HG03342 (cell line): Measurements from ENCODE around the gene ZDHHC23.

Experiments used
- ATAC-seq: cut with Tn5 transposase; IDR thresholded peaks from one replicate; pipeline ENCODE4 v1.9.1; 2021; ENCODE audit warnings: mild to moderate bottlenecking, moderate library complexity; ENCODE audit not compliant: unreplicated experiment

The ZDHHC23 gene

DNA sequence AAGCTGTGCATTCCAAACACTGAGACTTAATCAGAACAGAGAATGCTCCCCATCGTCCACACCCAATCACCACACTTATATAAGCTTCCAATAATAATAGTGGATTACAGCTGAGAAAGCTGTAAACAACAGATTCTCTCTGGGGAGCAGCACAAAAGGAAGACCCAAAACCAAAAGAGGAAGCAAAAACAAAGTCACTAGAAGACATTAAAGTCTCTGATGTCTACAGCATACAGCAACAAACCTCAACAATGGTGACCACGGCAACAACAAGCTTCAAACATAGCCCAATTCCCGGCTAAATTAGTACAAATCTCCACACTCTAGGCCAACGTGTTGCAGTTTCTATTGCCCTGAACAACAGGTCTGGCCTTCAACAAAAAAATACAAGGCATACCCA lies 37.7 kb downstream of the ZDHHC23 start:
- ATAC-seq, result peak; percentile 88

DNA sequence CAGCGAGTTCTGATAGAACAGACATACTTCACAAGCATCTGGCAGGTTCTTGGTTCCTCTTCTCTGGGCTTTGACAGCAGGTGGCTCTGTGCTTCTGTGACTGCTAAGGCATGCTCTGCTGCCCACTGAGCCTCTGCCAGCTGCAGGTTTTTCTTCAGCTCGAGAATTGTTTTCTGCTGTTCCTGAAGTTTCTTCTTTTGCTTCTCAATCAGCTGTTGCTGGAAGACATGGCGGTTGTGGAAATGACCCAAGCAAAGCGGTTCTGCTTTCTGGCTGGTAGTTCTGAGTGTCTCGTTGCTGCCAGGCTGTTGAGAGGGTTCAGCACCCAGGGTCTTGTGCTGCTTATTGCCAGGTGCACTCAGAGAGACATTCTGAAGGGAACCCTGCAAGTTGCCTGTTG lies 57.7 kb downstream of the ZDHHC23 start:
- peak; percentile 97 for ATAC-seq

DNA sequence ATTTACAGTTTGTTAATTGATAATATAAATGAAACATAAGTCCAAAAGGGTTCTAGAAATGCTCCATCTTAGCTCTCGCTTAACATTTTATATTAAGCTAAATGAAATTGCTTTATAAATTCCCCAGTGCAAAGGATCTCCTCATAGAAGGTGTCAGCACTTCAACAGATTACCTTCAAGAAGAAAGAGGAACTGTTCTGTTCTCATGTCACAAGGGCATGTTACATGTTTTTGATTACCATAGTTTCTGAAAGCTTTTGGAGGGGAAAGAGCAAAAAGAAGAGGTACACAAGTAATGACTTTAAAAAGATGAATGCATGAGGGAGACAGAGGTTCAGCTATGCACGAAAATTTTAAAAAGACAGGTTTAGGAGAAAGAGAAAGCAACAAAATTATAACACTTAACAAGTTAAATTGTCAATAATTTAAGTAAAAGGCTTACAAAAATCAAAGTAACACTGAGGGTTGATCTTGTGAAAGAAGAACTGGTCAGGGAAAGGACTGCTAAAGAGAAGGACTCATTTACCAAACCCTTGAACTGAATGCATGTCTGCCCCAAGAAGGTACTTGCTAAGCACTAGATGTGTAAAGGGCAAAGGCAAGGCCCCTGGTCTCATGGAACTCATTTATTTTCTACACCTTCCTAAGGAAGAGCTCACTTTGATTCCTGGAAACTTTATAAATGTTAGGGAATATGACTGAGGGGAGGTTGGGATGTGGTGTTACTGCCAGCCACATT lies 63.4 kb downstream of the ZDHHC23 start:
- ATAC-seq, result peak; percentile 74
